Erythroblast (primary cell): ENCODE measurements around the gene FLT1.

Source experiments
- GATA1 ChIP-seq: IDR thresholded peaks from 2 replicates; pipeline ENCODE4 v1.6.1; 2011; ENCODE audit warnings: low read depth, mild to moderate bottlenecking, control low read depth, low read length, moderate library complexity
- POLR2A ChIP-seq: IDR thresholded peaks from 2 replicates; pipeline ENCODE4 v1.6.1; 2011; ENCODE audit warnings: mild to moderate bottlenecking, low read length

- TF ChIP-seq POLR2A (no peak), GATA1 (no peak)
These were observed 176.4 kb downstream of the FLT1 start for GRCh38 chr13:28318496-28318895.
